Measurements from ENCODE around the gene CIT. TPM values are rescaled to one million over a fixed set of nuclear protein-coding genes. Genes with fewer than 3 reads are reported as not detected.

Gene CIT
- total and polyA plus RNA-seq, 2 donors (not counting 3 experiments of a cell fraction or from before 2014, with no cell fraction given) = 13.3 to 61.8 TPM

DNA sequence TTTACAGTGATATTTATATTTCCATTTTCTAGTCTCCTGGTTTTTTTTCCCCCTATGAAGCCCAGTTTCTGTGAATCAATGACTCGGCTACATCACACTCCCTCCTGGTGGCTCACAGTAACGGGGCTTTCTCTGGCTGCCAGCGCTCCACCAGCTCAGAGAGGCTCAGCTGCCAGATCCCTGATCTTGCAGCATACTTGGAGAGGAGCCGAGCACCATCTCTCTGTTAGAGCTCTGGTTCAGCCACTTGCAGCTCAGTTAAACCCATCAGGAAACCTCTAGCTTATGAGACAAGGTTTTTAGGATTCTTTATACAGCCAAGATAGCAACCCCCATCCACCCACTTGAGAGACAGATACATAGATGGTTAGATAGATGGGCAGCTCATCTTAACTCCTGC, 74.6 kb downstream of the CIT start:
- TF ChIP-seq EZH2 (IDR thresholded peaks at IDR 0.05; ENCODE audit: borderline replicate concordance, low read depth, low read length, severe bottlenecking) (no peak), POLR2A (IDR thresholded peaks at IDR 0.05; ENCODE audit: low read depth, low read length) (no peak), POLR2AphosphoS5 (IDR thresholded peaks at IDR 0.05; ENCODE audit: insufficient read depth, low read depth, low read length) (no peak), FOS (IDR thresholded peaks at IDR 0.05; ENCODE audit: borderline replicate concordance, insufficient read depth, low read length) (no peak), MYC (IDR thresholded peaks at IDR 0.05; ENCODE audit: low read depth, low read length) (no peak), JUN (IDR thresholded peaks at IDR 0.05; ENCODE audit: borderline replicate concordance, insufficient read depth, insufficient read length, low read depth) (no peak), GATA2 (IDR thresholded peaks at IDR 0.05; ENCODE audit: insufficient read depth, insufficient read length, low read depth, low read length) (no peak)
- TF ChIP-seq, protein P1, sequence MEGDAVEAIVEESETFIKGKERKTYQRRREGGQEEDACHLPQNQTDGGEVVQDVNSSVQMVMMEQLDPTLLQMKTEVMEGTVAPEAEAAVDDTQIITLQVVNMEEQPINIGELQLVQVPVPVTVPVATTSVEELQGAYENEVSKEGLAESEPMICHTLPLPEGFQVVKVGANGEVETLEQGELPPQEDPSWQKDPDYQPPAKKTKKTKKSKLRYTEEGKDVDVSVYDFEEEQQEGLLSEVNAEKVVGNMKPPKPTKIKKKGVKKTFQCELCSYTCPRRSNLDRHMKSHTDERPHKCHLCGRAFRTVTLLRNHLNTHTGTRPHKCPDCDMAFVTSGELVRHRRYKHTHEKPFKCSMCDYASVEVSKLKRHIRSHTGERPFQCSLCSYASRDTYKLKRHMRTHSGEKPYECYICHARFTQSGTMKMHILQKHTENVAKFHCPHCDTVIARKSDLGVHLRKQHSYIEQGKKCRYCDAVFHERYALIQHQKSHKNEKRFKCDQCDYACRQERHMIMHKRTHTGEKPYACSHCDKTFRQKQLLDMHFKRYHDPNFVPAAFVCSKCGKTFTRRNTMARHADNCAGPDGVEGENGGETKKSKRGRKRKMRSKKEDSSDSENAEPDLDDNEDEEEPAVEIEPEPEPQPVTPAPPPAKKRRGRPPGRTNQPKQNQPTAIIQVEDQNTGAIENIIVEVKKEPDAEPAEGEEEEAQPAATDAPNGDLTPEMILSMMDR (IDR thresholded peaks at IDR 0.05; ENCODE audit: extremely low read depth in 1 of 2, insufficient read depth in 1 of 2, low read depth in 1 of 2, low read length in 2 of 2) = no peak
- TF ChIP-seq, protein P2, sequence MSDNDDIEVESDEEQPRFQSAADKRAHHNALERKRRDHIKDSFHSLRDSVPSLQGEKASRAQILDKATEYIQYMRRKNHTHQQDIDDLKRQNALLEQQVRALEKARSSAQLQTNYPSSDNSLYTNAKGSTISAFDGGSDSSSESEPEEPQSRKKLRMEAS (IDR thresholded peaks at IDR 0.05; ENCODE audit: insufficient read depth, insufficient read length) = no peak
- intact Hi-C loops (cut with micrococcal nuclease) = no loop called here
- ChIA-PET POLR2A (no interaction called here), CTCF (interaction anchor here (1.3 to 4.2 kb wide), 2 partner anchors 9 to 22 kb away, joined by 4 to 35 read pairs; no protein-coding TSS in a partner anchor)
- DNase-seq (ENCODE audit: low read depth, low spot score) = no peak
- H3K9me1 ChIP-seq (replicated peaks; ENCODE audit: control insufficient read depth, extremely low read depth, insufficient read depth, low read length) = no peaks in the 10 kb centered on the region
- dilution Hi-C loops (cut with MboI; ENCODE audit: extremely low pct_ligation_motif_present, low sequenced_read_pairs) = no loop called here
- no peak overlapping the region for H3K4me3 ChIP-seq (replicated peaks in 1 of 3; ENCODE audit: insufficient read depth in 1 of 3, low read depth in 1 of 3, low read length in 3 of 3)
- no peaks in the 10 kb centered on the region for H3K79me2 ChIP-seq (ENCODE audit: control insufficient read depth, insufficient read depth, low read length)
- no peaks in the 10 kb centered on the region for H3K9me3 ChIP-seq (replicated peaks; ENCODE audit: control insufficient read depth, insufficient read depth, low read length)
- no peaks in the 10 kb centered on the region for H3K36me3 ChIP-seq (ENCODE audit: control insufficient read depth in 2 of 2, extremely low read depth in 1 of 2, insufficient read depth in 2 of 2, low read length in 2 of 2)
- no TSS peak for BruUV-seq (replicated peaks)
- no peak for FAIRE-seq
- no peak overlapping the region for H3K4me2 ChIP-seq (ENCODE audit: insufficient read depth, low read length)
- H3K4me1 ChIP-seq (ENCODE audit: control insufficient read depth, extremely low read depth, insufficient read depth, low read length) = no peaks in the 10 kb centered on the region
- no peak overlapping the region for H2AFZ ChIP-seq (ENCODE audit: low read depth, low read length)
- no peaks in the 10 kb centered on the region for H3K27me3 ChIP-seq (ENCODE audit: control insufficient read depth in 2 of 2, insufficient read depth in 2 of 2, low read length in 2 of 2)
- H4K20me1 ChIP-seq (replicated peaks; ENCODE audit: control insufficient read depth, extremely low read depth, insufficient read depth, low read length) = no peaks in the 10 kb centered on the region
- H3K9ac ChIP-seq (replicated peaks; ENCODE audit: extremely low read depth, insufficient read depth, low read length) = no peak overlapping the region
- no peak overlapping the region for H3K27ac ChIP-seq (ENCODE audit: insufficient read depth, low read depth, low read length)
